Peyer's patch (tissue), 4 donors: ENCODE measurements around the gene MTFR2.

Experiments
- POLR2A ChIP-seq, 2 donors: fragments of 450-650 bp; IDR thresholded peaks; one replicate each; pipeline ENCODE4 v1.5.1; 2017; ENCODE audit warnings: antibody characterized with exemption in 2 of 2, mild to moderate bottlenecking in 2 of 2, moderate library complexity in 2 of 2
- TF ChIP-seq, protein P1 (sequence below), 6 experiments: fragments of 450-650 bp in 4 of 6; fragments of 200-600 bp in 2 of 6; sonication (generic) in 1 of 6; IDR thresholded peaks; one replicate each; pipeline ENCODE4 v1.5.1; 2017 to 2019; ENCODE audit warnings: antibody characterized with exemption in 6 of 6, mild to moderate bottlenecking in 3 of 6, moderate library complexity in 1 of 6

DNA sequence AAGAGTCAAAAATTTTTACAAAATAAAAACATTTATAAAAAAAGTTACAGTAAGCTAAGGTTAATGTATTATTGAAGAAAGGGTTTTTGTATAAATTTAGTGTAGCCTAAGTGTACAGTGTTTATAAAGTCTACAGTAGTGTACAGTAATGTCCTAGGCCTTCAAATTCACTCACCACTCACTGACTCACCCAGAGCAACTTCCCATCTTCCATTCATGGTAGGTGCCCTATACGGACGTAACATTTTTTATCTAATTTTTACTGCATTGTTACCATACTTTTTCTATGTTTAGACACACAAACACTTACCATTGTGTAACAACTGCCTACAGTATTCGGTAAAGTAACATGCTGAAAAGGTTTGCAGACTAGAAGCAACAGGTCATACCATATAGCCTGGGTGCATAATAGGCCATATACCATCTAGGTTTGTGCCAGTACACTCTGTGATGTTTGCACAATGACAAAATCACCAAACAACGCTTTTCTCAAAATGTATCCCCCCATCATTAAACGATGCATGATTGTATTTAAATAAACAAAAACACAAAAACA, 6.0 kb downstream of the MTFR2 start:
- no peak for TF ChIP-seq POLR2A (IDR thresholded peaks at IDR 0.05)
- TF ChIP-seq, protein P1, sequence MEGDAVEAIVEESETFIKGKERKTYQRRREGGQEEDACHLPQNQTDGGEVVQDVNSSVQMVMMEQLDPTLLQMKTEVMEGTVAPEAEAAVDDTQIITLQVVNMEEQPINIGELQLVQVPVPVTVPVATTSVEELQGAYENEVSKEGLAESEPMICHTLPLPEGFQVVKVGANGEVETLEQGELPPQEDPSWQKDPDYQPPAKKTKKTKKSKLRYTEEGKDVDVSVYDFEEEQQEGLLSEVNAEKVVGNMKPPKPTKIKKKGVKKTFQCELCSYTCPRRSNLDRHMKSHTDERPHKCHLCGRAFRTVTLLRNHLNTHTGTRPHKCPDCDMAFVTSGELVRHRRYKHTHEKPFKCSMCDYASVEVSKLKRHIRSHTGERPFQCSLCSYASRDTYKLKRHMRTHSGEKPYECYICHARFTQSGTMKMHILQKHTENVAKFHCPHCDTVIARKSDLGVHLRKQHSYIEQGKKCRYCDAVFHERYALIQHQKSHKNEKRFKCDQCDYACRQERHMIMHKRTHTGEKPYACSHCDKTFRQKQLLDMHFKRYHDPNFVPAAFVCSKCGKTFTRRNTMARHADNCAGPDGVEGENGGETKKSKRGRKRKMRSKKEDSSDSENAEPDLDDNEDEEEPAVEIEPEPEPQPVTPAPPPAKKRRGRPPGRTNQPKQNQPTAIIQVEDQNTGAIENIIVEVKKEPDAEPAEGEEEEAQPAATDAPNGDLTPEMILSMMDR (IDR thresholded peaks at IDR 0.05): no peak
